ENCODE results near the gene SLC12A7.

The SLC12A7 gene

GRCh38 chr5:1044117-1044516 is 67.7 kb downstream of the SLC12A7 start:
- Histone ChIP-seq H3K79me1 (ENCODE audit: low read length) (no peaks in the 10 kb centered on the region), H4K12ac (ENCODE audit: low read depth, low read length) (no peak overlapping the region), H2BK120ac (ENCODE audit: insufficient read depth, low read length, poor library complexity) (no peak overlapping the region), H3K4me2 (ENCODE audit: low read length) (no peak overlapping the region), H4K8ac (ENCODE audit: low read depth, low read length) (no peak overlapping the region), H3K27ac (ENCODE audit: low read depth, low read length) (no peak overlapping the region), H2BK5ac (ENCODE audit: low read depth, low read length, poor library complexity) (no peak overlapping the region), H2BK12ac (ENCODE audit: low read length) (no peak overlapping the region), H3K4me1 (ENCODE audit: control insufficient read depth in 1 of 2, insufficient read depth in 2 of 2, low read length in 2 of 2) (no peaks in the 10 kb centered on the region), H3K9me3 (ENCODE audit: insufficient read depth, low read depth, low read length) (peaks cover 56% of the 10 kb centered on the region), H4K91ac (ENCODE audit: low read depth, low read length) (no peak overlapping the region), H3K79me2 (ENCODE audit: control insufficient read depth, insufficient read depth, low read length, poor library complexity) (no peaks in the 10 kb centered on the region), H2AFZ (ENCODE audit: insufficient read depth, low read length, poor library complexity) (no peak overlapping the region), H3K23ac (ENCODE audit: low read length) (no peak overlapping the region), H3K9ac (ENCODE audit: low read length) (no peak overlapping the region), H3K14ac (ENCODE audit: low read length) (no peak overlapping the region), H3K4me3 (ENCODE audit: low read depth, low read length) (peak overlapping the region; percentile 7), H2AK5ac (ENCODE audit: low read length) (no peak overlapping the region), H3K18ac (ENCODE audit: low read length) (no peak overlapping the region), H3K27me3 (ENCODE audit: insufficient read depth, low read length) (no peaks in the 10 kb centered on the region), H3K36me3 (ENCODE audit: control insufficient read depth in 1 of 2, insufficient read depth in 2 of 2, low read length in 2 of 2) (no peaks in the 10 kb centered on the region), H3K4ac (ENCODE audit: low read depth, low read length) (no peak overlapping the region)
- DNase-seq: no peak
- over 99% methylated on average over 5 of the region's 5 CpGs for WGBS (ENCODE audit: extremely low coverage, insufficient coverage, insufficient read length)

GRCh38 chr5:1043327-1043726 is 68.5 kb downstream of the SLC12A7 start:
- Histone ChIP-seq H2BK120ac (ENCODE audit: insufficient read depth, low read length, poor library complexity) (no peak overlapping the region), H2AK5ac (ENCODE audit: low read length) (no peak overlapping the region), H2BK5ac (ENCODE audit: low read depth, low read length, poor library complexity) (no peak overlapping the region), H3K23ac (ENCODE audit: low read length) (no peak overlapping the region), H3K79me1 (ENCODE audit: low read length) (no peaks in the 10 kb centered on the region), H3K4me3 (ENCODE audit: low read depth, low read length) (no peak overlapping the region), H3K9me3 (ENCODE audit: insufficient read depth, low read depth, low read length) (peaks cover 59% of the 10 kb centered on the region), H3K14ac (ENCODE audit: low read length) (no peak overlapping the region), H4K91ac (ENCODE audit: low read depth, low read length) (no peak overlapping the region), H3K4ac (ENCODE audit: low read depth, low read length) (no peak overlapping the region), H2AFZ (ENCODE audit: insufficient read depth, low read length, poor library complexity) (no peak overlapping the region), H3K27ac (ENCODE audit: low read depth, low read length) (no peak overlapping the region), H4K8ac (ENCODE audit: low read depth, low read length) (no peak overlapping the region), H3K36me3 (ENCODE audit: control insufficient read depth in 1 of 2, insufficient read depth in 2 of 2, low read length in 2 of 2) (no peaks in the 10 kb centered on the region), H3K79me2 (ENCODE audit: control insufficient read depth, insufficient read depth, low read length, poor library complexity) (no peaks in the 10 kb centered on the region), H4K12ac (ENCODE audit: low read depth, low read length) (no peak overlapping the region), H3K4me1 (ENCODE audit: control insufficient read depth in 1 of 2, insufficient read depth in 2 of 2, low read length in 2 of 2) (no peaks in the 10 kb centered on the region), H2BK12ac (ENCODE audit: low read length) (no peak overlapping the region), H3K9ac (ENCODE audit: low read length) (no peak overlapping the region), H3K4me2 (ENCODE audit: low read length) (no peak overlapping the region), H3K27me3 (ENCODE audit: insufficient read depth, low read length) (no peaks in the 10 kb centered on the region), H3K18ac (ENCODE audit: low read length) (no peak overlapping the region)
- DNase-seq: no peak
- 100% methylated on average over 7 of the region's 7 CpGs for WGBS (ENCODE audit: extremely low coverage, insufficient coverage, insufficient read length)

- no peak overlapping the region for H3K18ac ChIP-seq (ENCODE audit: low read length)
- H2AK5ac ChIP-seq (ENCODE audit: low read length): no peak overlapping the region
- peaks cover 57% of the 10 kb centered on the region for H3K9me3 ChIP-seq (ENCODE audit: insufficient read depth, low read depth, low read length)
- 100% methylated on average over 7 of the region's 7 CpGs for WGBS (ENCODE audit: extremely low coverage, insufficient coverage, insufficient read length)
- H3K4me1 ChIP-seq (ENCODE audit: control insufficient read depth in 1 of 2, insufficient read depth in 2 of 2, low read length in 2 of 2): no peaks in the 10 kb centered on the region
- no peak overlapping the region for H4K8ac ChIP-seq (ENCODE audit: low read depth, low read length)
- no peak overlapping the region for H4K91ac ChIP-seq (ENCODE audit: low read depth, low read length)
- no peak overlapping the region for H2BK12ac ChIP-seq (ENCODE audit: low read length)
- no peaks in the 10 kb centered on the region for H3K79me1 ChIP-seq (ENCODE audit: low read length)
- H2BK120ac ChIP-seq (ENCODE audit: insufficient read depth, low read length, poor library complexity): no peak overlapping the region
- no peak overlapping the region for H2BK5ac ChIP-seq (ENCODE audit: low read depth, low read length, poor library complexity)
- no peak overlapping the region for H3K14ac ChIP-seq (ENCODE audit: low read length)
- H3K9ac ChIP-seq (ENCODE audit: low read length): no peak overlapping the region
- H3K4me3 ChIP-seq (ENCODE audit: low read depth, low read length): no peak overlapping the region
- no peak overlapping the region for H3K4me2 ChIP-seq (ENCODE audit: low read length)
- no peaks in the 10 kb centered on the region for H3K27me3 ChIP-seq (ENCODE audit: insufficient read depth, low read length)
- peak overlapping the region; percentile 17 for H3K23ac ChIP-seq (ENCODE audit: low read length)
- no peak overlapping the region for H4K12ac ChIP-seq (ENCODE audit: low read depth, low read length)
- no peak for DNase-seq
- no peaks in the 10 kb centered on the region for H3K36me3 ChIP-seq (ENCODE audit: control insufficient read depth in 1 of 2, insufficient read depth in 2 of 2, low read length in 2 of 2)
- H2AFZ ChIP-seq (ENCODE audit: insufficient read depth, low read length, poor library complexity): no peak overlapping the region
- no peaks in the 10 kb centered on the region for H3K79me2 ChIP-seq (ENCODE audit: control insufficient read depth, insufficient read depth, low read length, poor library complexity)
- no peak overlapping the region for H3K27ac ChIP-seq (ENCODE audit: low read depth, low read length)
- no peak overlapping the region for H3K4ac ChIP-seq (ENCODE audit: low read depth, low read length)
These were observed 69.2 kb downstream of the SLC12A7 start for GRCh38 chr5:1042626-1043025.

- no peak overlapping the region for H2AK5ac ChIP-seq (ENCODE audit: low read length)
- H3K9me3 ChIP-seq (ENCODE audit: insufficient read depth, low read depth, low read length): peaks cover 51% of the 10 kb centered on the region
- no peak overlapping the region for H3K4ac ChIP-seq (ENCODE audit: low read depth, low read length)
- no peaks in the 10 kb centered on the region for H3K27me3 ChIP-seq (ENCODE audit: insufficient read depth, low read length)
- H3K18ac ChIP-seq (ENCODE audit: low read length): no peak overlapping the region
- H2BK120ac ChIP-seq (ENCODE audit: insufficient read depth, low read length, poor library complexity): no peak overlapping the region
- no peak overlapping the region for H3K4me2 ChIP-seq (ENCODE audit: low read length)
- no peak overlapping the region for H2BK5ac ChIP-seq (ENCODE audit: low read depth, low read length, poor library complexity)
- no peaks in the 10 kb centered on the region for H3K79me1 ChIP-seq (ENCODE audit: low read length)
- no peak for DNase-seq
- H3K27ac ChIP-seq (ENCODE audit: low read depth, low read length): no peak overlapping the region
- no peaks in the 10 kb centered on the region for H3K36me3 ChIP-seq (ENCODE audit: control insufficient read depth in 1 of 2, insufficient read depth in 2 of 2, low read length in 2 of 2)
- H4K91ac ChIP-seq (ENCODE audit: low read depth, low read length): no peak overlapping the region
- no peaks in the 10 kb centered on the region for H3K79me2 ChIP-seq (ENCODE audit: control insufficient read depth, insufficient read depth, low read length, poor library complexity)
- no peak overlapping the region for H3K4me3 ChIP-seq (ENCODE audit: low read depth, low read length)
- H3K14ac ChIP-seq (ENCODE audit: low read length): no peak overlapping the region
- no peak overlapping the region for H3K9ac ChIP-seq (ENCODE audit: low read length)
- no peak overlapping the region for H4K8ac ChIP-seq (ENCODE audit: low read depth, low read length)
- H4K12ac ChIP-seq (ENCODE audit: low read depth, low read length): no peak overlapping the region
- no peaks in the 10 kb centered on the region for H3K4me1 ChIP-seq (ENCODE audit: control insufficient read depth in 1 of 2, insufficient read depth in 2 of 2, low read length in 2 of 2)
- H2BK12ac ChIP-seq (ENCODE audit: low read length): no peak overlapping the region
- no peak overlapping the region for H2AFZ ChIP-seq (ENCODE audit: insufficient read depth, low read length, poor library complexity)
- H3K23ac ChIP-seq (ENCODE audit: low read length): peak overlapping the region; percentile 66
- WGBS (ENCODE audit: extremely low coverage, insufficient coverage, insufficient read length): 100% methylated on average over 13 of the region's 15 CpGs
These were observed 70.4 kb downstream of the SLC12A7 start for GRCh38 chr5:1041225-1042143.

Data from trophoblast cell (in vitro differentiated cells and primary cell).